Stomach smooth muscle (tissue), 2 donors: ENCODE results near the gene NOTCH1.

Source experiments
- H3K27ac ChIP-seq: one replicate; pipeline ENCODE4 v1.7.0; 2013; ENCODE audit warnings: mild to moderate bottlenecking, low read length, inconsistent platforms
- H3K27me3 ChIP-seq, 2 donors: one replicate each; pipeline ENCODE4 v1.7.0; 2013; ENCODE audit warnings: low read length in 2 of 2; ENCODE audit not compliant: insufficient read depth in 2 of 2, control insufficient read depth in 1 of 2
- H3K36me3 ChIP-seq, 2 donors: one replicate each; pipeline ENCODE4 v1.7.0; 2013; ENCODE audit warnings: low read length in 2 of 2; ENCODE audit not compliant: control insufficient read depth in 2 of 2, insufficient read depth in 2 of 2
- H3K4me1 ChIP-seq: one replicate; pipeline ENCODE4 v1.7.0; 2013; ENCODE audit warnings: low read length; ENCODE audit not compliant: control insufficient read depth, insufficient read depth
- H3K4me3 ChIP-seq, 2 donors: one replicate each; pipeline ENCODE4 v1.7.0; 2013; ENCODE audit warnings: low read length in 2 of 2
- H3K9ac ChIP-seq, 2 donors: one replicate each; pipeline ENCODE4 v1.7.0; 2013; ENCODE audit warnings: low read length in 2 of 2, mild to moderate bottlenecking in 1 of 2
- H3K9me3 ChIP-seq, 2 donors: one replicate each; pipeline ENCODE4 v1.7.0; 2013; ENCODE audit warnings: low read length in 2 of 2; ENCODE audit not compliant: control insufficient read depth in 2 of 2
- donor health status: healthy.
- donor health status: Pancreatic carcinoma.

NOTCH1 gene

GRCh38 chr9:136542241-136543040 lies 3.4 kb downstream of the NOTCH1 start:
- H3K27me3 ChIP-seq = no peaks in the 10 kb centered on the region
- H3K27ac ChIP-seq = peak overlapping the region; percentile 76
- H3K9me3 ChIP-seq = no peaks in the 10 kb centered on the region
- H3K4me3 ChIP-seq = peak overlapping the region; percentile 12 to 74
- H3K9ac ChIP-seq = no peak overlapping the region
- peaks cover 1 to 2% of the 10 kb centered on the region in 2 donors for H3K36me3 ChIP-seq
- H3K4me1 ChIP-seq = peaks cover 78% of the 10 kb centered on the region

DNA sequence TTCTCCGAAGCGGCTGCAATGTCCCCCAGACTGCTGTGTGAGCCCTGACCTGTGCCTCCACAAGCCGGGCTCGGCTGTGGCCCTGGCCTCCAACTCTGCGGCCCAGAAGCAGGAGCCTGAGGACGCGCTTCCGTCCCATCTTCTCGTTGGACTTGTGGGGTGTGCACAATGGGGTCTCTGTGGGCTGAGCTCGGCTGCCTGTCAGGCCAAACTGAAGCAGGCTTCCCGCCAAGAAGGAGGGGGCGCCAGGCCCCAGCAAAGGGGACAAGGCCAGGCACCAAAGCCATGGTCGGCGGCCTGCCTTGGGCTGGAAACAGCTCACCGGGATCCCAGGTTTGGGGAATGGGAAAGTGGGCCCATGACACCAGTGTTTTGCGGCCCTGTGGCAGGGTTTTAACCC lies 4.1 kb downstream of the NOTCH1 start:
- H3K9ac ChIP-seq = no peak overlapping the region
- H3K4me3 ChIP-seq = no peak overlapping the region
- peaks cover 4 to 5% of the 10 kb centered on the region in 2 donors for H3K36me3 ChIP-seq
- peak overlapping the region; percentile 24 for H3K27ac ChIP-seq
- H3K27me3 ChIP-seq = no peaks in the 10 kb centered on the region
- peaks cover 76% of the 10 kb centered on the region for H3K4me1 ChIP-seq
- no peaks in the 10 kb centered on the region for H3K9me3 ChIP-seq

DNA sequence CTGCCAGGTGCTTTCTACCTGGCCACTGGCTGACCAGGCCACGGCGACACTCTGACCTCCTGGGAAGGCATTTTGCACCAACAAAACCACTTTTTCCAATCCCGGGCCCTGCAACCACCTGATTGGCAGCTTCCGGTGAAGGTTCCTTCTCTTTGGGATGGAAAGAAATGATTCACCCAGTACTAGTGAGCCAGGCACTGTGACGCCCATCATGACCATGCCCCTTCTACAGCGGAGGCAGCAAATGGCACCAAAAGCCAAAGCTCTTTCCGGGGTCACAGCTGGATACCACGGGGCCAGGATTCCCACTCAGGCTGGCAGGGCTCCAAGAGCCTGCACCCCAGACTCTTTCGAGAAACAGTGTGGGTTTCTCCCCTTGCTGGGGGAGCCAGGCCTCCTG lies 4.7 kb downstream of the NOTCH1 start:
- H3K9ac ChIP-seq = no peak overlapping the region

DNA sequence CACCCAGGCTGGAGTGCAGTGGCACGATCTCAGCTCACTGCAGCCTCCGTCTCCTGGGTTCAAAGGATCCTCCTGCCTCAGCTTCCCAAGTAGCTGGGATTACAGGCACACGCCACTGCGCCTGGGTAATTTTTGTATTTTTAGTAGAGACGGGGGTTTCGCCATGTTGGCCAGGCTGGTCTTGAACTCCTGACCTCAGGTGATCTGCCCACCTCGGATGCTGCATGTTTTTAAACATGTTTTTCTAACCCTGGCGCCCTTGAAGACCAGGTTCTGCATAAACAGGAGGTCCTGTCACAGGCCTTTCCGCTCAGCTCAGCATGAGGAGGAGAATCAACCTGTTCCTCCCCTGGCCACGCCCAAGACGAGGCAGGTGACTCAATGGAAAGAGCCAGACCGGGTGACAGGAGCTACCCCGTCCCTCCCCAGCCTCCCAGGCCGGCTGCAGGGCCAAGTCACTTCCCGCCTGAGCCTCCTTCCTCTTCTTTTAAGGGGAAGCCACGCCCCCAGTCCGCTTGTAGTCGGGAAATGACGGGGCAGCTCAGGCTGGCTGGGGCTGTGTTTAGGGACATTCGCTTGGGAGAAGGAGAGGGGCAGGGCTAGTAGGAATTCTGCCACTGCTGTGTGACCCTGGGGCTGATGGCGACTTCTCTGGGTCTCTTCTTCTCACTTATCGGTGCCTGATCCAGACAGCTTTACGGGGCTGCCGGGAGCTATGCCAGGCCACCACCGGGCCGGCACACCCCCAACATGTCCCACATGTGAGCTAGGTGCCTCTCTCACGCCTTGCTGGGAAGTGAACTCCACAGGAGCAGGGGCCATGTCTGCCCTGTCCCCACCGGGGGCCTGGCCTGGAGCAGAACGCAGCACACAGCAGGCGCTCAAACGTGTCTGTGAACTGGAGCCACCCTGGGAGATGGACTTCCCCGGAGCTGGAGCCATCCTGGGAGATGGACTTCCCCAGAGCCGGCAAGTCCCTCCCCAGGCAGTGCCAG lies 6.1 kb downstream of the NOTCH1 start:
- H3K4me1 ChIP-seq = peaks cover 82% of the 10 kb centered on the region
- peaks cover 4 to 5% of the 10 kb centered on the region in 2 donors for H3K36me3 ChIP-seq

More for the DNA sequence above, 4.7 kb downstream of the NOTCH1 start:
- no peaks in the 10 kb centered on the region for H3K9me3 ChIP-seq
- peaks cover 76% of the 10 kb centered on the region for H3K4me1 ChIP-seq
- no peak overlapping the region for H3K4me3 ChIP-seq
- H3K27me3 ChIP-seq = no peaks in the 10 kb centered on the region
- no peak overlapping the region for H3K27ac ChIP-seq
- H3K36me3 ChIP-seq = peaks cover 4 to 5% of the 10 kb centered on the region in 2 donors

GRCh38 chr9:136538599-136539426 lies 7.0 kb downstream of the NOTCH1 start:
- Histone ChIP-seq H3K9me3 (no peaks in the 10 kb centered on the region), H3K36me3 (peaks cover 7 to 9% of the 10 kb centered on the region in 2 donors), H3K27me3 (no peaks in the 10 kb centered on the region), H3K27ac (peak overlapping the region; percentile 64), H3K4me3 (peak overlapping the region in 1 of 2 donors; percentile 8), H3K9ac (no peak overlapping the region), H3K4me1 (peaks cover 83% of the 10 kb centered on the region)

More for the DNA sequence above, 6.1 kb downstream of the NOTCH1 start:
- Histone ChIP-seq H3K4me3 (peak overlapping the region in 1 of 2 donors; percentile 29), H3K9ac (peak overlapping the region in 1 of 2 donors; percentile 15), H3K27ac (peak overlapping the region; percentile 64), H3K27me3 (no peaks in the 10 kb centered on the region), H3K9me3 (no peaks in the 10 kb centered on the region)

GRCh38 chr9:136537896-136538598 lies 7.8 kb downstream of the NOTCH1 start:
- Histone ChIP-seq H3K36me3 (peaks cover 7 to 9% of the 10 kb centered on the region in 2 donors), H3K4me1 (peaks cover 82% of the 10 kb centered on the region), H3K4me3 (no peak overlapping the region), H3K9ac (no peak overlapping the region), H3K27ac (no peak overlapping the region), H3K9me3 (no peaks in the 10 kb centered on the region), H3K27me3 (no peaks in the 10 kb centered on the region)

DNA sequence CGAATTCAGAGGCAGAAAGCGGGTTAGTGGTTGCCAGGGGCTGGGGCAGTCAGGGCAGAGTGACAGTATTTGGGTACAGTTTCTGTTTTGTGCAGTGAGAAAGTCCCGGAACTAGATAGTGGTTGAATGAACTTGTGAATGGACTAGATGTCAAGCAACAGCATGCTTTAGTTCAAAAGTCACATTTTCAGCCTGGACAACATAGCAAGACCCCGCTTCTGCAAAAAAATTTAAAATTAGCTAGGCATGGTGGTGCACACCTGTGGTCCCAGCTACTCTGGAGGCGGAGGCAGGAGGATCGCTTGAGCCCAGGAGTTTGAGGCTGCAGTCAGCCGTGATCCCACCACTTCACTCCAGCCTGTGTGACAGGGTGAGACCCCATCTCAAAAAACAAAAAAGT lies 8.4 kb downstream of the NOTCH1 start:
- H3K36me3 ChIP-seq = peaks cover 7 to 9% of the 10 kb centered on the region in 2 donors
- no peak overlapping the region for H3K4me3 ChIP-seq
- no peak overlapping the region for H3K9ac ChIP-seq
- H3K9me3 ChIP-seq = no peaks in the 10 kb centered on the region
- no peak overlapping the region for H3K27ac ChIP-seq
- no peaks in the 10 kb centered on the region for H3K27me3 ChIP-seq
- H3K4me1 ChIP-seq = peaks cover 82% of the 10 kb centered on the region

DNA sequence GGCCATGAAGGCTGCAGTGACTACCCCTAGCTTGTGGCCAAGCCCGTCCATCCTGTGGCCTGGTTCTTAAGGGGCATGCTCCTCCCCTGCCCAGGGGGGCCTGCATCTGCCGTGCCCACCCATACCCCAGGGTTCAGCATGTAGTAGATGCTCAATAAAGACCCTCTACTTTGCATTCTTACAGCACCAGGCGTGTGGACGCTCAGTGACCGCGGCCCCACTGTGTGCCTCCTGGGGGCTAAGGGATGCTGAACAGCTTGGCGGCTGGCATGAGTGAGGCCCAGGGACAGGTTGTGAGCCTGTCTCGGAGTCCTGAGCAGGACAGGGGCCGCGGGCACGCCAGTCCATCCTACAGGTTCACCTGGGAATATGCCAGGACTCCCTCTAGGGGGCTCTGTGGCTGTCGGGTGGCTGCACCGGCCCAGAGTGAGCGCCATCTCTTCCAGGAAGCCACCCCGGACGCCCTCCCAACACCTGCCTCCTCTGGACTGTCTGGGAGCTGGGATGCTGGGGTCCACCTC lies 9.1 kb downstream of the NOTCH1 start:
- Histone ChIP-seq H3K9me3 (no peaks in the 10 kb centered on the region), H3K36me3 (peaks cover 7 to 9% of the 10 kb centered on the region in 2 donors), H3K27ac (no peak overlapping the region), H3K4me3 (no peak overlapping the region), H3K9ac (no peak overlapping the region), H3K27me3 (no peaks in the 10 kb centered on the region), H3K4me1 (peaks cover 82% of the 10 kb centered on the region)

DNA sequence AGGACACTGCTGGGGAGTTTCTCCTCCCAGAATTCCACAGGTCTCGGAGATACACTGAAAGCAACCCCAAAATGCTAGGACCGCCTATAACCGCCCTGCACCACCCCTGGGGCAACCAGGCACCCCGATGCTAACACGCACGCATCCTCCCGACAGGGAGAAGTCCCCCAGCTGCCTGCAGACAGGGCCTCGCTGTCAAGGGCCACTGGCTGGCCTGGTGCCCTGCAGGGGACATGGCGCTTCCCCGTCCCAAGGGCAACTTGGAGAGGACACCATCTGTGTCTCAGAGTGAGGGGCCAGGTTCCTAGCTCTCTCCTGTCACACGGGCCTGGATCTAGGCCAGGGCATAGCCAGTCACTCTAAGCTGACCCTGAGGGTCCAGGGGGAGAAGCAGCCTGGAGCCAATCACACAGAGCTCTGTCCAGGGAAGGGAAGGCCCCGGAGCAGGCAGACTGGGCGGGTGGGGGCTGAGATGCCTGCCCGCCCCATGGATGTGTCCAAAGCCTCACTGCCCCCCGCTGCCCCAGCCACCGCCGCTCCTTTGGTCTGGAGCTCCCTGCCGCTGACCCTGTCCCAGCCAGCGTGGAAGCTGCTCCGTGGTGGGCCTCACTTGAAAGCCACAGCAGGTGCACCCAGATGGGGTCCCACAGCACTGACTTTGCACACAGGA lies 9.7 kb downstream of the NOTCH1 start:
- peaks cover 82% of the 10 kb centered on the region for H3K4me1 ChIP-seq
- H3K36me3 ChIP-seq = peaks cover 5 to 9% of the 10 kb centered on the region in 2 donors
- H3K27me3 ChIP-seq = no peaks in the 10 kb centered on the region
- H3K9ac ChIP-seq = no peak overlapping the region
- H3K4me3 ChIP-seq = no peak overlapping the region
- no peak overlapping the region for H3K27ac ChIP-seq
- H3K9me3 ChIP-seq = no peaks in the 10 kb centered on the region
